ENCODE data around the gene TRMT44. TPM values are rescaled to one million over a fixed set of nuclear protein-coding genes. Genes with fewer than 3 reads are reported as not detected.

TRMT44 gene
- total RNA-seq, 1 experiment from 2014 or later = 25.8 TPM

DNA sequence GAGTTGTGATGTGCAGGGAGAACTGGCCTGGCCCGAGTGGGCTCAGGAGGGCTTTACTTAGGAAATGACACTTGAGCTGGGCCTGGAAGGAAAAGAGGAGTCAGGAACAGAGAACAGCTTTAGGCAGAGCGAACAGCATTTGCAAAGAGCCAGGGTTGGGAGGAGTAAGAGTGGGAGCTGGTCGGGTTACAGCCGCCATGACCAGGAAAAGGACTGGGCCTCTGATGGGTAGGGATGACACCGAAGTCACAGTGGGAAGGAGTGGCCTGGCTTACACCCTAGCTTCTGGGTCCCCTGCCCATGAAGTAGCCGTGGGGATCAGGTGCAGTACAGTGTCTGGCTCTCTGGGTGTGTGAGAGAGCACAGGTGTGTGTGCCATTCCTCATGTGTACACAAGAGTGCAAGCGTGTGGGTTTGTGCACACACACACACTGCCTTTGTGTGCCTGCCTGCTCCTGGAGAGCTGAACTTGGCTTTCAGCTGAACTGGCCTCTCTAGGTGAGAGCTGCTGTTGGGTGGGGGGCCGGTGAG is 31.6 kb downstream of the TRMT44 start:
- no peak for DNase-seq (ENCODE audit: low read depth, low spot score)
- POLR2A ChIA-PET = no interaction called here
- H2AFZ ChIP-seq (ENCODE audit: low read depth, low read length, poor library complexity, severe bottlenecking) = no peak overlapping the region
- H3K27ac ChIP-seq (ENCODE audit: low read depth, low read length) = no peak overlapping the region
- no peaks in the 10 kb centered on the region for H3K9me3 ChIP-seq (ENCODE audit: control insufficient read depth in 1 of 2, insufficient read depth in 1 of 2, low read depth in 1 of 2, low read length in 2 of 2)
- BruUV-seq (replicated peaks) = no TSS peak
- H3K36me3 ChIP-seq (ENCODE audit: control insufficient read depth in 1 of 2, insufficient read depth in 2 of 2, low read length in 2 of 2) = peaks cover 8 to 11% of the 10 kb centered on the region in 2 experiments; a peak in 3 of 4 replicates
- H3K4me3 ChIP-seq (replicated peaks in 1 of 2; ENCODE audit: low read depth in 1 of 2, low read length in 2 of 2) = no peak overlapping the region
- no peaks in the 10 kb centered on the region for H3K27me3 ChIP-seq (ENCODE audit: insufficient read depth, low read length)
- CTCF ChIA-PET = no interaction called here
- H3K9me2 ChIP-seq (ENCODE audit: insufficient read depth) = no peaks in the 10 kb centered on the region
- no peaks in the 10 kb centered on the region for H3K4me1 ChIP-seq (ENCODE audit: control insufficient read depth in 1 of 2, insufficient read depth in 2 of 2, low read length in 2 of 2)
- H4K20me1 ChIP-seq (ENCODE audit: insufficient read depth) = no peaks in the 10 kb centered on the region
- intact Hi-C loops (cut with micrococcal nuclease) = no loop called here
- ATAC-seq = no peak
- RAD21 ChIA-PET (ENCODE audit: low non-redundant PET in 1 of 2, low total read pairs in 2 of 2, uncharacterized antibody in 2 of 2, unreplicated experiment in 2 of 2) = no interaction called here
- no peak for TF ChIP-seq SRF (IDR thresholded peaks at IDR 0.05; ENCODE audit: low read depth)
- TF ChIP-seq, protein P1, sequence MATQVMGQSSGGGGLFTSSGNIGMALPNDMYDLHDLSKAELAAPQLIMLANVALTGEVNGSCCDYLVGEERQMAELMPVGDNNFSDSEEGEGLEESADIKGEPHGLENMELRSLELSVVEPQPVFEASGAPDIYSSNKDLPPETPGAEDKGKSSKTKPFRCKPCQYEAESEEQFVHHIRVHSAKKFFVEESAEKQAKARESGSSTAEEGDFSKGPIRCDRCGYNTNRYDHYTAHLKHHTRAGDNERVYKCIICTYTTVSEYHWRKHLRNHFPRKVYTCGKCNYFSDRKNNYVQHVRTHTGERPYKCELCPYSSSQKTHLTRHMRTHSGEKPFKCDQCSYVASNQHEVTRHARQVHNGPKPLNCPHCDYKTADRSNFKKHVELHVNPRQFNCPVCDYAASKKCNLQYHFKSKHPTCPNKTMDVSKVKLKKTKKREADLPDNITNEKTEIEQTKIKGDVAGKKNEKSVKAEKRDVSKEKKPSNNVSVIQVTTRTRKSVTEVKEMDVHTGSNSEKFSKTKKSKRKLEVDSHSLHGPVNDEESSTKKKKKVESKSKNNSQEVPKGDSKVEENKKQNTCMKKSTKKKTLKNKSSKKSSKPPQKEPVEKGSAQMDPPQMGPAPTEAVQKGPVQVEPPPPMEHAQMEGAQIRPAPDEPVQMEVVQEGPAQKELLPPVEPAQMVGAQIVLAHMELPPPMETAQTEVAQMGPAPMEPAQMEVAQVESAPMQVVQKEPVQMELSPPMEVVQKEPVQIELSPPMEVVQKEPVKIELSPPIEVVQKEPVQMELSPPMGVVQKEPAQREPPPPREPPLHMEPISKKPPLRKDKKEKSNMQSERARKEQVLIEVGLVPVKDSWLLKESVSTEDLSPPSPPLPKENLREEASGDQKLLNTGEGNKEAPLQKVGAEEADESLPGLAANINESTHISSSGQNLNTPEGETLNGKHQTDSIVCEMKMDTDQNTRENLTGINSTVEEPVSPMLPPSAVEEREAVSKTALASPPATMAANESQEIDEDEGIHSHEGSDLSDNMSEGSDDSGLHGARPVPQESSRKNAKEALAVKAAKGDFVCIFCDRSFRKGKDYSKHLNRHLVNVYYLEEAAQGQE (IDR thresholded peaks at IDR 0.05; ENCODE audit: low read depth) = no peak
- TF ChIP-seq JUND (IDR thresholded peaks at IDR 0.05) = no peak
- no peak for TF ChIP-seq TCF7L2 (IDR thresholded peaks at IDR 0.05; ENCODE audit: borderline replicate concordance, extremely low read depth, insufficient read depth, insufficient read length)
- TF ChIP-seq CEBPB (IDR thresholded peaks at IDR 0.05; ENCODE audit: low read depth) = no peak
- TF ChIP-seq, protein P2, sequence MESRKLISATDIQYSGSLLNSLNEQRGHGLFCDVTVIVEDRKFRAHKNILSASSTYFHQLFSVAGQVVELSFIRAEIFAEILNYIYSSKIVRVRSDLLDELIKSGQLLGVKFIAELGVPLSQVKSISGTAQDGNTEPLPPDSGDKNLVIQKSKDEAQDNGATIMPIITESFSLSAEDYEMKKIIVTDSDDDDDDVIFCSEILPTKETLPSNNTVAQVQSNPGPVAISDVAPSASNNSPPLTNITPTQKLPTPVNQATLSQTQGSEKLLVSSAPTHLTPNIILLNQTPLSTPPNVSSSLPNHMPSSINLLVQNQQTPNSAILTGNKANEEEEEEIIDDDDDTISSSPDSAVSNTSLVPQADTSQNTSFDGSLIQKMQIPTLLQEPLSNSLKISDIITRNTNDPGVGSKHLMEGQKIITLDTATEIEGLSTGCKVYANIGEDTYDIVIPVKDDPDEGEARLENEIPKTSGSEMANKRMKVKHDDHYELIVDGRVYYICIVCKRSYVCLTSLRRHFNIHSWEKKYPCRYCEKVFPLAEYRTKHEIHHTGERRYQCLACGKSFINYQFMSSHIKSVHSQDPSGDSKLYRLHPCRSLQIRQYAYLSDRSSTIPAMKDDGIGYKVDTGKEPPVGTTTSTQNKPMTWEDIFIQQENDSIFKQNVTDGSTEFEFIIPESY (IDR thresholded peaks at IDR 0.05; ENCODE audit: extremely low read depth, insufficient replicate concordance, low read length) = no peak
- H3K9ac ChIP-seq (ENCODE audit: low read length) = no peak overlapping the region
- H3K4me2 ChIP-seq (ENCODE audit: low read length) = no peak overlapping the region
- no peaks in the 10 kb centered on the region for H3K79me2 ChIP-seq (ENCODE audit: insufficient read depth, low read length)
